HepG2 (cell line): ENCODE results near the gene UQCRHL. TPM values are rescaled to one million over a fixed set of nuclear protein-coding genes. Genes with fewer than 3 reads are reported as not detected.

Experiments used
- ARID4A ChIP-seq: sonication (generic); formaldehyde crosslinking; IDR thresholded peaks from 2 replicates; pipeline ENCODE4 v1.5.0; 2020; ENCODE audit warnings: mild to moderate bottlenecking, missing genetic modification reagents, borderline replicate concordance
- CEBPZ ChIP-seq: IDR thresholded peaks from 2 replicates; pipeline ENCODE4 v1.6.1; 2012; ENCODE audit warnings: low read length, improper control_type of control experiment
- FOXP4 ChIP-seq: sonication (generic); formaldehyde crosslinking; IDR thresholded peaks from 2 replicates; pipeline ENCODE4 v1.4.0; 2020; ENCODE audit warnings: missing genetic modification reagents
- GMEB2 ChIP-seq: IDR thresholded peaks from 2 replicates; pipeline ENCODE4 v1.6.1; 2016; ENCODE audit warnings: missing biosample characterization, missing genetic modification reagents, low read depth
- HDAC2 ChIP-seq: sonication (generic); formaldehyde crosslinking; IDR thresholded peaks from 2 replicates; pipeline ENCODE4 v1.4.0; 2020; ENCODE audit warnings: missing genetic modification reagents
- HOXD1 ChIP-seq: sonication (generic); formaldehyde crosslinking; IDR thresholded peaks from 2 replicates; pipeline ENCODE4 v1.5.0; 2020; ENCODE audit warnings: missing genetic modification reagents
- ISL2 ChIP-seq: sonication (generic); formaldehyde crosslinking; IDR thresholded peaks from 2 replicates; pipeline ENCODE4 v1.5.0; 2020; ENCODE audit warnings: missing genetic modification reagents
- NFIC ChIP-seq: IDR thresholded peaks from 2 replicates; pipeline ENCODE4 v1.6.1; 2012; ENCODE audit warnings: mild to moderate bottlenecking, low read length, inconsistent platforms
- POLR2A ChIP-seq, 2 experiments: IDR thresholded peaks; 2 replicates each; pipeline ENCODE4 v1.6.1; 2011; ENCODE audit warnings: low read depth in 2 of 2, low read length in 2 of 2, mild to moderate bottlenecking in 1 of 2, moderate library complexity in 1 of 2; ENCODE audit not compliant: insufficient read depth in 1 of 2
- RXRA ChIP-seq: sonication (generic); formaldehyde crosslinking; IDR thresholded peaks from 2 replicates; pipeline ENCODE4 v1.5.1; 2020; ENCODE audit warnings: missing genetic modification reagents
- TBP ChIP-seq: sonication (generic); formaldehyde crosslinking; IDR thresholded peaks from 2 replicates; pipeline ENCODE4 v1.5.0; 2020; ENCODE audit warnings: missing genetic modification reagents
- ZFX ChIP-seq: sonication (generic); formaldehyde crosslinking; IDR thresholded peaks from 2 replicates; pipeline ENCODE4 v1.4.0; 2020; ENCODE audit warnings: mild to moderate bottlenecking, low read depth, missing genetic modification reagents, moderate library complexity
- ZNF574 ChIP-seq: sonication (generic); formaldehyde crosslinking; IDR thresholded peaks from 2 replicates; pipeline ENCODE4 v1.4.0; 2020; ENCODE audit warnings: missing genetic modification reagents
- ZNF780A ChIP-seq: sonication (generic); formaldehyde crosslinking; IDR thresholded peaks from 2 replicates; pipeline ENCODE4 v1.8.0; 2022; ENCODE audit warnings: mild to moderate bottlenecking, missing genetic modification reagents, moderate library complexity
- polyA plus RNA-seq, 8 experiments: library from polyadenylated mRNA; depleted of rRNA in 3 of 8; stranded (reverse) in 7 of 8; unstranded in 1 of 8; fragments of >200 nt; fragmentation: Illumina TruSeq in 4 of 8; extraction: Trizol in 4 of 8; gene quantifications; 2 replicates each; pipeline versions ENCODE4 v1.2.1 to v1.2.3, GENCODE V29; 2011 to 2016; ENCODE audit warnings: low read depth in 4 of 8, missing spikeins in 1 of 8, mixed read lengths in 1 of 8; ENCODE audit not compliant: insufficient read depth in 1 of 8
- total RNA-seq, 5 experiments: library from RNA; depleted of rRNA; stranded (reverse); fragments of >200 nt; fragmentation: Illumina TruSeq; extraction: Trizol; gene quantifications; 2 replicates each; pipeline ENCODE4 v1.2.3, GENCODE V29; 2016; ENCODE audit warnings: low read depth in 1 of 5

UQCRHL gene
- total and polyA plus RNA-seq, 2 of the 13 experiments (the other 11 are each of a cell fraction or from before 2014, with no cell fraction given) = 1.8 to 2.3 TPM

- peak; percentile 48 for TF ChIP-seq ZNF574 (CRISPR knock-in tag)
- TF ChIP-seq GMEB2 = 0 out of 2 replicates have a peak, but pooled peaks have one; percentile 32
- TF ChIP-seq NFIC = 0 out of 2 replicates have a peak, but pooled peaks have one; percentile 14
- TF ChIP-seq TBP (CRISPR knock-in tag) = no peak
- peak; percentile 78 for TF ChIP-seq ARID4A (CRISPR knock-in tag)
- TF ChIP-seq POLR2A (IDR thresholded peaks at IDR 0.05; ENCODE audit: insufficient read depth in 1 of 2, low read depth in 2 of 2, low read length in 2 of 2) = peak; percentile 55 to 85; a peak in 3 of 4 replicates
- TF ChIP-seq CEBPZ = no peak
- TF ChIP-seq HDAC2 (CRISPR knock-in tag) = 0 out of 2 replicates have a peak, but pooled peaks have one; percentile 27
- peak; percentile 55 for TF ChIP-seq ZFX (CRISPR knock-in tag)
- TF ChIP-seq RXRA (CRISPR knock-in tag) = peak; percentile 71
- TF ChIP-seq ZNF780A (CRISPR knock-in tag) = 0 out of 2 replicates have a peak, but pooled peaks have one; percentile 33
- TF ChIP-seq FOXP4 (CRISPR knock-in tag) = peak; percentile 71
- TF ChIP-seq HOXD1 (CRISPR knock-in tag) = 0 out of 2 replicates have a peak, but pooled peaks have one; percentile 39
- 0 out of 2 replicates have a peak, but pooled peaks have one; percentile 66 for TF ChIP-seq ISL2 (CRISPR knock-in tag)
Measured at GRCh38 chr1:15848929-15849774, 41.7 kb upstream of the UQCRHL start (continued).
